A549 (cell line): ENCODE measurements around the gene GUK1. TPM values are rescaled to one million over a fixed set of nuclear protein-coding genes. Genes with fewer than 3 reads are reported as not detected.

ENCODE experiments used
- ATAC-seq, 2 experiments: fragments of 200-7000 bp in 1 of 2; fragments of >200 bp in 1 of 2; cut with Nextera tagmentation in 1 of 2; cut with Tn5 transposase in 1 of 2; 3 replicates each; pipeline versions ENCODE4 v1.8.0 to v1.9.1; 2018 to 2020; ENCODE audit warnings: mild to moderate bottlenecking in 1 of 2, moderate library complexity in 1 of 2
- CTCF ChIA-PET: fragments of 300-600 bp; sonication (Branson Sonifier 250); formaldehyde crosslinking; extraction: SDS; loops from one replicate; lab custom pipeline; 2021; ENCODE audit warnings: antibody characterized with exemption, inconsistent platforms; lab: Yijun Ruan, JAX
- POLR2A ChIA-PET: fragments of 350-600 bp; formaldehyde crosslinking; extraction: SDS; loops from one replicate; lab custom pipeline; 2021; ENCODE audit warnings: antibody characterized with exemption, inconsistent platforms; lab: Yijun Ruan, JAX
- DNase-seq, 2 experiments: peaks; one replicate each; pipeline versions ENCODE4 v3.0.0 to v3.0.0-alpha.2; 2011 to 2016; ENCODE audit warnings: low read depth in 1 of 2, low spot score in 1 of 2
- FAIRE-seq: peaks from 2 replicates; lab custom pipeline; 2011; peaks lifted over from hg19 to GRCh38; lab: Jason Lieb, UNC
- H3K27ac ChIP-seq, 2 experiments: fragments of >200 bp; sonication (Bioruptor Twin); formaldehyde crosslinking; 3 replicates each; pipeline ENCODE4 v1.5.1; 2016 to 2017
- H3K4me1 ChIP-seq: fragments of >200 bp; sonication (Bioruptor Twin); formaldehyde crosslinking; 3 replicates; pipeline ENCODE4 v1.6.1; 2016
- H3K4me2 ChIP-seq: fragments of >200 bp; sonication (Bioruptor Twin); formaldehyde crosslinking; 3 replicates; pipeline ENCODE4 v1.6.1; 2016
- H3K4me3 ChIP-seq: fragments of >200 bp; sonication (Bioruptor Twin); formaldehyde crosslinking; 3 replicates; pipeline ENCODE4 v1.5.1; 2016
- H3K9me3 ChIP-seq: fragments of >200 bp; sonication (Bioruptor Twin); formaldehyde crosslinking; 3 replicates; pipeline ENCODE4 v1.6.1; 2016
- ATOH8 ChIP-seq: fragments of 250-450 bp; sonication (Bioruptor Pico); IDR thresholded peaks from 2 replicates; pipeline ENCODE4 v1.5.0; 2020; ENCODE audit warnings: low read depth, mild to moderate bottlenecking, moderate library complexity
- CHD2 ChIP-seq: fragments of 150-350 bp; IDR thresholded peaks from 2 replicates; pipeline ENCODE4 v1.6.1; 2014; ENCODE audit warnings: low read length; ENCODE audit not compliant: partially characterized antibody
- FOSB ChIP-seq: fragments of 250-450 bp; sonication (Bioruptor Pico); IDR thresholded peaks from 2 replicates; pipeline ENCODE4 v1.5.0; 2020; ENCODE audit warnings: mild to moderate bottlenecking, moderate library complexity
- GATA3 ChIP-seq: IDR thresholded peaks from 2 replicates; pipeline ENCODE4 v1.6.1; 2012; ENCODE audit warnings: borderline replicate concordance
- HDAC2 ChIP-seq: fragments of 200-600 bp; sonication (generic); IDR thresholded peaks from 2 replicates; pipeline ENCODE4 v1.6.1; 2016
- HMGXB4 ChIP-seq: fragments of 250-450 bp; sonication (Bioruptor Pico); IDR thresholded peaks from 2 replicates; pipeline ENCODE4 v1.5.0; 2021; ENCODE audit warnings: mild to moderate bottlenecking, moderate library complexity, borderline replicate concordance
- HOXB5 ChIP-seq: fragments of 250-450 bp; sonication (Bioruptor Pico); IDR thresholded peaks from 2 replicates; pipeline ENCODE4 v1.5.0; 2020; ENCODE audit warnings: mild to moderate bottlenecking, moderate library complexity
- KDM1A ChIP-seq: fragments of 200-600 bp; sonication (generic); IDR thresholded peaks from 2 replicates; pipeline ENCODE4 v1.6.1; 2016; ENCODE audit warnings: low read depth, mild to moderate bottlenecking
- MAFK ChIP-seq: fragments of 450-650 bp; IDR thresholded peaks from 2 replicates; pipeline ENCODE4 v1.6.1; 2014; ENCODE audit not compliant: partially characterized antibody
- NFE2L2 ChIP-seq: fragments of 150-350 bp; conservative IDR thresholded peaks from 2 replicates; pipeline ENCODE4 v1.6.1; 2014; ENCODE audit warnings: low read length
- NPAS2 ChIP-seq: fragments of 250-450 bp; sonication (Bioruptor Pico); IDR thresholded peaks from 2 replicates; pipeline ENCODE4 v1.8.0; 2022; ENCODE audit warnings: mild to moderate bottlenecking, moderate library complexity, borderline replicate concordance
- NR3C1 ChIP-seq: fragments of >200 bp; sonication (Bioruptor Twin); formaldehyde crosslinking; IDR thresholded peaks from 3 replicates; pipeline ENCODE4 v1.6.1; 2017
- PBX3 ChIP-seq: IDR thresholded peaks from 2 replicates; pipeline ENCODE4 v1.6.1; 2012
- POLR2A ChIP-seq: IDR thresholded peaks from 2 replicates; pipeline ENCODE4 v1.6.1; 2012; ENCODE audit warnings: mild to moderate bottlenecking, low read length
- RFX5 ChIP-seq: fragments of 450-650 bp; IDR thresholded peaks from 2 replicates; pipeline ENCODE4 v1.7.1; 2014; ENCODE audit warnings: antibody characterized with exemption, mild to moderate bottlenecking, moderate library complexity
- SREBF2 ChIP-seq: fragments of 450-650 bp; IDR thresholded peaks from 2 replicates; pipeline ENCODE4 v1.6.1; 2014; ENCODE audit warnings: mild to moderate bottlenecking, moderate library complexity
- WGBS: methylation state at CpG from one replicate; pipeline ENCODE4 v1.1.6; 2017; ENCODE audit errors: missing lambda C conversion rate; 5-methylcytosine and 5-hydroxymethylcytosine counted together
- polyA plus RNA-seq, 4 experiments: library from polyadenylated mRNA; depleted of rRNA in 3 of 4; stranded (reverse); fragments of >200 nt; fragmentation: RNase III in 1 of 4; extraction: RNeasy Plus Mini Kit Qiagen cat#74134 plus additional on column Dnase treatment in 1 of 4; gene quantifications; 2 replicates in 3 of 4; 3 replicates in 1 of 4; pipeline ENCODE4 v1.2.3, GENCODE V29; 2011 to 2017

The GUK1 gene
- polyA plus RNA-seq, 2 of the 4 experiments (the other 2 are of a cell fraction): 88.9 to 106 TPM

DNA sequence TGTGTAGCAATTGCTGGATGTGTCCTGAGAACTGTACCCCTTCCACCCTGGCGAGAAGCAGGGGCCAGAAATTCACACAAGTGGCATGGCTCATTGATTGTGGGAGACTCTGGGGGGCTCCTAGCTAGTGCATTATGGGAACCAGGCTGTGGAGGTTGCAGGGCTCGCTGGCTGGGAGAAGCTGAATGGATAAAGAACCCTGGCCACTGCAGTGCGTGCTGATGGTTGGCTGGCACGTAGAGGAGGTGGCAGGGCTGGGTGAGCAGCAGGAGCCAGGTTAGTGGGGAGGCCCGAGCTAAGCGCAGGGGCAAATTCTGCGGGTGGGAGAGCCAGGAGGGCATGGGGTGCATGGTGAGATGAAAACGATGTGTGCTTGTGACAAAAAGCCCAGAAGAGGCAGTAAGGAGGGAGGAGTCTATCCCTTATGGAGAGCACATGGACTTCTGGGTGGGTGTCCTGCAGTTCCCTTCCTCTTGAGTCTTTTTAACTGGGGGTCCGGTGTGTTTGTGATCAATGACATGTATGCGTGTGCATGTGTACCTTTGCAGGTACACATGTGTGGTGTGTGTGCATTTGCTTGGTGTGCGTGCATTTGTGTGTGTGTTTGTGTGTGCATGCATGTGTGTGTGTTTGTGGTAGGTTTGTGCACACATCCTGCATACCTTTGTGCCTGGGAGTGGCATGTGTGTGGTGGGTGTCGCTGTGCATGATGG, 3.6 kb downstream of the GUK1 start (continued):
- TF ChIP-seq PBX3 (no peak), HDAC2 (no peak), GATA3 (no peak)

GRCh38 chr1:228144193-228144992, 4.3 kb downstream of the GUK1 start:
- no peak for TF ChIP-seq CHD2
- TF ChIP-seq NPAS2: no peak
- TF ChIP-seq KDM1A: no peak
- no peak for TF ChIP-seq NR3C1
- no peak for TF ChIP-seq RFX5
- no peak for TF ChIP-seq POLR2A
- no peak for TF ChIP-seq NFE2L2
- no peak for TF ChIP-seq GATA3
- no peak for TF ChIP-seq HOXB5
- no peak for TF ChIP-seq FOSB (CRISPR knock-in tag)
- TF ChIP-seq ATOH8 (CRISPR knock-in tag): no peak
- TF ChIP-seq MAFK: no peak
- no peak for TF ChIP-seq HMGXB4
- TF ChIP-seq SREBF2: no peak
- TF ChIP-seq, all 56 proteins: peak for 0
- H3K9me3 ChIP-seq: no peaks in the 10 kb centered on the region
- no peak overlapping the region for H3K27ac ChIP-seq
- ATAC-seq: no peak
- no peak for DNase-seq
- H3K4me3 ChIP-seq: no peak overlapping the region
- 83% methylated on average over 14 of the region's 16 CpGs for WGBS
- H3K4me2 ChIP-seq: no peak overlapping the region
- CTCF ChIA-PET: interaction anchor here (1.0 kb wide), 1 partner anchor 12 kb away, joined by 3 read pairs; no protein-coding TSS in a partner anchor
- POLR2A ChIA-PET: interaction anchor here (3.0 kb wide), 1 partner anchor 21 kb away, joined by 12 read pairs; the partner anchor contains the start of gene IBA57
- FAIRE-seq: no peak
- peaks cover 19% of the 10 kb centered on the region for H3K4me1 ChIP-seq

DNA sequence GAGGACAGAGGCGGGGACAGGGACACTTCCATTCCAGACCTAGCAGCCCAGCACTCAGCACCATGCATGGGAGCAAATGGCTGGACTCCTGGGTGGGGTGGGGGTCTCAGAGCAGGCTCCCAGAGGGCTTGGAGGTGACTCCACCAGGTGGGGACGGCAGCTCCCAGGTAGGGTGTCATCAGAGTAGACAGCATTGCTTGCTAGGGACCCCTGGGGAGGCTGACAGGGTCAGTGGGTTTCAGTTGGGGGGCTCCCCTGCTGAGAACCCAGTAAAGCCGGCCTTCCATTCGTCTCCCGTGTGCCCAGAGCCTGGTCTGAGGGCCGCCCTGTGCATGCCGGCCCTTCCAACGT, 4.9 kb downstream of the GUK1 start:
- no peak for DNase-seq
- ATAC-seq: no peak
- 91% methylated on average over 6 of the region's 8 CpGs for WGBS
- peaks cover 19% of the 10 kb centered on the region for H3K4me1 ChIP-seq
- ChIA-PET POLR2A (interaction anchor here (3.0 kb wide), 1 partner anchor 21 kb away, joined by 12 read pairs; the partner anchor contains the start of gene IBA57), CTCF (interaction anchor here (1.0 kb wide), 1 partner anchor 12 kb away, joined by 3 read pairs; no protein-coding TSS in a partner anchor)
- no peak for TF ChIP-seq NR3C1
- no peak for FAIRE-seq
- no peak overlapping the region for H3K4me3 ChIP-seq
- H3K9me3 ChIP-seq: no peaks in the 10 kb centered on the region
- H3K27ac ChIP-seq: no peak overlapping the region
- H3K4me2 ChIP-seq: no peak overlapping the region
